HepG2 (cell line): Measurements from ENCODE around the gene GALNT9. TPM values are rescaled to one million over a fixed set of nuclear protein-coding genes. Genes with fewer than 3 reads are reported as not detected.

Source experiments
- ATAC-seq: fragments of 200-7000 bp; cut with Tn5 transposase; 3 replicates; pipeline ENCODE4 v1.9.1; 2020; ENCODE audit warnings: mild to moderate bottlenecking, moderate library complexity
- BruUV-seq: library from RNA; stranded (reverse); fragments of 400-500 nt; replicated peaks from 2 replicates; lab custom pipeline; 2021; lab: Mats Ljungman, UMichigan
- CTCF ChIA-PET: fragments of 300-600 bp; formaldehyde crosslinking; extraction: SDS; loops from one replicate; lab custom pipeline; 2021; ENCODE audit warnings: low total read pairs, inconsistent platforms, low intra/inter-chr PET ratio; lab: Yijun Ruan, JAX
- POLR2A ChIA-PET: fragments of 350-600 bp; sonication (Branson Sonifier 250); formaldehyde crosslinking; loops from one replicate; lab custom pipeline; 2020; ENCODE audit warnings: antibody characterized with exemption, inconsistent platforms; lab: Yijun Ruan, JAX
- DNase-seq: peaks from one replicate; pipeline ENCODE4 v3.0.0-alpha.2; 2015; ENCODE audit warnings: low spot score
- FAIRE-seq: peaks from 3 replicates; lab custom pipeline; 2011; peaks lifted over from hg19 to GRCh38; lab: Jason Lieb, UNC
- H2AFZ ChIP-seq: one replicate; pipeline ENCODE4 v1.6.1; 2011; ENCODE audit warnings: low read length, inconsistent platforms
- H3K27ac ChIP-seq: fragments of 300-600 bp; 3 replicates; pipeline ENCODE4 v1.8.0; 2011; ENCODE audit warnings: mixed run types, mild to moderate bottlenecking, mixed read lengths, low read length, inconsistent platforms; ENCODE audit not compliant: insufficient read depth; ENCODE audit errors: extremely low read length
- H3K27me3 ChIP-seq, 2 experiments: fragments of 200-600 bp in 1 of 2; 2 replicates in 1 of 2; 3 replicates in 1 of 2; pipeline versions ENCODE4 v1.6.0 to v1.8.0; 2011; ENCODE audit warnings: low read length in 2 of 2, mild to moderate bottlenecking in 2 of 2, moderate library complexity in 2 of 2, inconsistent platforms in 1 of 2; ENCODE audit not compliant: insufficient read depth in 2 of 2, control insufficient read depth in 1 of 2
- H3K36me3 ChIP-seq, 2 experiments: fragments of 200-600 bp in 1 of 2; replicated peaks in 1 of 2; 2 replicates in 1 of 2; 3 replicates in 1 of 2; pipeline versions ENCODE4 v1.5.1 to v1.8.0; 2011; ENCODE audit warnings: low read length in 2 of 2, inconsistent platforms in 1 of 2; ENCODE audit not compliant: insufficient read depth in 2 of 2, control insufficient read depth in 1 of 2
- H3K4me1 ChIP-seq: 2 replicates; pipeline ENCODE4 v1.5.1; 2012; ENCODE audit warnings: low read length, inconsistent platforms; ENCODE audit not compliant: insufficient read depth
- H3K4me2 ChIP-seq: 2 replicates; pipeline ENCODE4 v1.6.0; 2011; ENCODE audit warnings: low read depth, low read length, inconsistent platforms
- H3K4me3 ChIP-seq, 3 experiments: fragments of 200-600 bp in 1 of 3; sonication (generic), shearing (Covaris generic) in 1 of 3; replicated peaks in 1 of 3; 2 replicates each; pipeline ENCODE4 v1.5.1; 2011 to 2016; ENCODE audit warnings: low read length in 3 of 3, inconsistent platforms in 2 of 3, low read depth in 2 of 3, mild to moderate bottlenecking in 2 of 3, control low read depth in 1 of 3, mixed read lengths in 1 of 3; ENCODE audit not compliant: insufficient read depth in 1 of 3
- H3K79me2 ChIP-seq: one replicate; pipeline ENCODE4 v1.6.1; 2011; ENCODE audit warnings: low read length, inconsistent platforms; ENCODE audit not compliant: insufficient read depth
- H3K9ac ChIP-seq: 2 replicates; pipeline ENCODE4 v1.6.0; 2011; ENCODE audit warnings: mild to moderate bottlenecking, low read depth, low read length, inconsistent platforms; ENCODE audit not compliant: insufficient read depth
- H3K9me3 ChIP-seq: 2 replicates; pipeline ENCODE4 v1.5.1; 2012; ENCODE audit warnings: mild to moderate bottlenecking, low read length
- H4K20me1 ChIP-seq: 2 replicates; pipeline ENCODE4 v1.6.0; 2011; ENCODE audit warnings: inconsistent platforms, mild to moderate bottlenecking, low read length, moderate library complexity; ENCODE audit not compliant: insufficient read depth
- MBD4 ChIP-seq: IDR thresholded peaks from 2 replicates; pipeline ENCODE4 v1.6.1; 2012; ENCODE audit warnings: low read length, inconsistent platforms, borderline replicate concordance
- NAIF1 ChIP-seq: sonication (generic); formaldehyde crosslinking; IDR thresholded peaks from 2 replicates; pipeline ENCODE4 v1.5.0; 2020; ENCODE audit warnings: mild to moderate bottlenecking, missing genetic modification reagents, borderline replicate concordance
- PCBP2 ChIP-seq: fragments of 200-400 bp; formaldehyde crosslinking; optimal IDR thresholded peaks from 2 replicates; pipeline ENCODE3; 2018; ENCODE audit warnings: low read length, low read depth; ENCODE audit not compliant: poor library complexity, severe bottlenecking
- SPEN ChIP-seq: sonication (generic); formaldehyde crosslinking; IDR thresholded peaks from 2 replicates; pipeline ENCODE4 v1.5.1; 2020; ENCODE audit warnings: low read depth, mild to moderate bottlenecking, missing genetic modification reagents
- TCF7 ChIP-seq: sonication (generic); IDR thresholded peaks from 2 replicates; pipeline ENCODE4 v1.6.1; 2016; ENCODE audit warnings: antibody characterized with exemption, low read depth
- TP53 ChIP-seq: sonication (generic); formaldehyde crosslinking; conservative IDR thresholded peaks from 2 replicates; pipeline ENCODE4 v1.4.0; 2020; ENCODE audit warnings: missing genetic modification reagents
- ZC3H13 ChIP-seq: sonication (generic); formaldehyde crosslinking; IDR thresholded peaks from 2 replicates; pipeline ENCODE4 v1.8.1; 2023; ENCODE audit warnings: mild to moderate bottlenecking, missing genetic modification reagents, moderate library complexity
- ZFP41 ChIP-seq: sonication (generic); formaldehyde crosslinking; IDR thresholded peaks from 2 replicates; pipeline ENCODE4 v1.4.0; 2020; ENCODE audit warnings: mild to moderate bottlenecking, missing genetic modification reagents, borderline replicate concordance
- ZNF12 ChIP-seq: sonication (generic); formaldehyde crosslinking; IDR thresholded peaks from 2 replicates; pipeline ENCODE4 v1.5.0; 2020; ENCODE audit warnings: missing genetic modification reagents
- WGBS: methylation state at CpG from one replicate; pipeline ENCODE4 v1.1.6; 2017; ENCODE audit warnings: low lambda C conversion rate; 5-methylcytosine and 5-hydroxymethylcytosine counted together
- in situ Hi-C: cut with HindIII; loops from 2 replicates; pipeline ENCODE4 v1.10.0; 2017; ENCODE audit warnings: low pct_unique_long_range_greater_than_20kb; ENCODE audit not compliant: extremely low pct_ligation_motif_present
- intact Hi-C: fragments of 100-400 bp; cut with micrococcal nuclease; formaldehyde crosslinking; loops from one replicate; pipeline ENCODE4 v1.10.0; 2022; ENCODE audit not compliant: unreplicated experiment
- polyA plus RNA-seq, 8 experiments: library from polyadenylated mRNA; depleted of rRNA in 3 of 8; stranded (reverse) in 7 of 8; unstranded in 1 of 8; fragments of >200 nt; fragmentation: Illumina TruSeq in 4 of 8; extraction: Trizol in 4 of 8; gene quantifications; 2 replicates each; pipeline versions ENCODE4 v1.2.1 to v1.2.3, GENCODE V29; 2011 to 2016; ENCODE audit warnings: low read depth in 4 of 8, missing spikeins in 1 of 8, mixed read lengths in 1 of 8; ENCODE audit not compliant: insufficient read depth in 1 of 8
- total RNA-seq, 5 experiments: library from RNA; depleted of rRNA; stranded (reverse); fragments of >200 nt; fragmentation: Illumina TruSeq; extraction: Trizol; gene quantifications; 2 replicates each; pipeline ENCODE4 v1.2.3, GENCODE V29; 2016; ENCODE audit warnings: low read depth in 1 of 5
- TF ChIP-seq, protein P1 (sequence below): sonication (generic); formaldehyde crosslinking; IDR thresholded peaks from 2 replicates; pipeline ENCODE4 v1.5.1; 2020; ENCODE audit warnings: mild to moderate bottlenecking, missing genetic modification reagents, moderate library complexity
- TF ChIP-seq, protein P2 (sequence below): fragments of 450-650 bp; IDR thresholded peaks from 2 replicates; pipeline ENCODE4 v1.6.1; 2017; ENCODE audit warnings: mild to moderate bottlenecking
- TF ChIP-seq, protein P3 (sequence below): sonication (generic); formaldehyde crosslinking; IDR thresholded peaks from 2 replicates; pipeline ENCODE4 v1.5.0; 2020; ENCODE audit warnings: missing genetic modification reagents
- TF ChIP-seq, protein P4 (sequence below): sonication (generic); formaldehyde crosslinking; IDR thresholded peaks from 2 replicates; pipeline ENCODE4 v1.4.0; 2020; ENCODE audit warnings: missing genetic modification reagents

The GALNT9 gene
- total and polyA plus RNA-seq, 2 of the 13 experiments (the other 11 are each of a cell fraction or from before 2014, with no cell fraction given): 0.04 TPM; not detected in 1

DNA sequence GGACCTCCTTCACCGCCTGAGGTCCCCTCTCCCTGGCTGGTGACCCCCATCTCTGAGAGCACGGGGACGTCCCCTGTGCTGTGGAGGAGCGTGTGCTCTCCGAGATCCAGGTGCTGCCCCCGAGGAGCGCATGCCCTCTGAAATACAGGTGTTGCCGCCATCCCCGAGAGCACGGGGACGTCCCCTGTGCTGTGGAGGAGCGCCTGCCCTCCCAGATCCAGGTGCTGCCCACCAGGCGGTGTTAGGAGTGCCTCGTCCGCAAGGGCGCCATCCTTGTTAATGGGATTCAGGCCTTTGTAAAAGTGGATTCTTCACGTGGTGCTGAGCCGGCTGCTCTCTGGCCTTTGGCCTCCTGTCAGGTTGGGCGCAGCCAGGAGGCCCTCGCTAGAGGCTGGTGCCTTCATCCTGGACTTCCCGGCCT lies 175.0 kb downstream of the GALNT9 start:
- in situ Hi-C loops: no loop called here
- no peaks in the 10 kb centered on the region for H3K27me3 ChIP-seq
- ChIA-PET POLR2A (interaction anchor here (1.0 kb wide), 1 partner anchor 9 kb away, joined by 6 read pairs; no protein-coding TSS in a partner anchor), CTCF (interaction anchor here (0.9 to 3.3 kb wide), 3 partner anchors 10 to 188 kb away, joined by 3 to 31 read pairs (median 10); partner anchors contain the start of genes DDX51 and NOC4L)
- intact Hi-C loops: loop anchor here (2.0 kb wide), 2 partner anchors 64 to 260 kb away; no protein-coding TSS in a partner anchor
- H3K27ac ChIP-seq: no peak overlapping the region
- BruUV-seq: no TSS peak
- peaks cover 3% of the 10 kb centered on the region; the same call in 1 of the 2 replicates for H4K20me1 ChIP-seq
- no peak overlapping the region for H2AFZ ChIP-seq
- no peaks in the 10 kb centered on the region for H3K79me2 ChIP-seq
- DNase-seq (peak; percentile 33), ATAC-seq (peak; percentile 67), FAIRE-seq (no peak)
- H3K9ac ChIP-seq: peak overlapping the region; percentile 47
- H3K4me1 ChIP-seq: peaks cover 14% of the 10 kb centered on the region
- H3K4me3 ChIP-seq: peak overlapping the region; percentile 39 to 70 (median 48); a peak in 5 of 6 replicates
- 0% methylated on average over 1 of the region's 21 CpGs for WGBS
- H3K4me2 ChIP-seq: peak overlapping the region; percentile 87
- peaks cover 0 to 2% of the 10 kb centered on the region in 2 experiments; a peak in 2 of 5 replicates for H3K36me3 ChIP-seq
- H3K9me3 ChIP-seq: no peaks in the 10 kb centered on the region
- no peak for TF ChIP-seq ZNF12 (CRISPR knock-in tag)
- TF ChIP-seq, protein P1, sequence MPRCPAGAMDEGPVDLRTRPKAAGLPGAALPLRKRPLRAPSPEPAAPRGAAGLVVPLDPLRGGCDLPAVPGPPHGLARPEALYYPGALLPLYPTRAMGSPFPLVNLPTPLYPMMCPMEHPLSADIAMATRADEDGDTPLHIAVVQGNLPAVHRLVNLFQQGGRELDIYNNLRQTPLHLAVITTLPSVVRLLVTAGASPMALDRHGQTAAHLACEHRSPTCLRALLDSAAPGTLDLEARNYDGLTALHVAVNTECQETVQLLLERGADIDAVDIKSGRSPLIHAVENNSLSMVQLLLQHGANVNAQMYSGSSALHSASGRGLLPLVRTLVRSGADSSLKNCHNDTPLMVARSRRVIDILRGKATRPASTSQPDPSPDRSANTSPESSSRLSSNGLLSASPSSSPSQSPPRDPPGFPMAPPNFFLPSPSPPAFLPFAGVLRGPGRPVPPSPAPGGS (CRISPR knock-in tag): 0 out of 2 replicates have a peak, but pooled peaks have one; percentile 11
- TF ChIP-seq SPEN (CRISPR knock-in tag): no peak
- no peak for TF ChIP-seq TCF7
- TF ChIP-seq, protein P2, sequence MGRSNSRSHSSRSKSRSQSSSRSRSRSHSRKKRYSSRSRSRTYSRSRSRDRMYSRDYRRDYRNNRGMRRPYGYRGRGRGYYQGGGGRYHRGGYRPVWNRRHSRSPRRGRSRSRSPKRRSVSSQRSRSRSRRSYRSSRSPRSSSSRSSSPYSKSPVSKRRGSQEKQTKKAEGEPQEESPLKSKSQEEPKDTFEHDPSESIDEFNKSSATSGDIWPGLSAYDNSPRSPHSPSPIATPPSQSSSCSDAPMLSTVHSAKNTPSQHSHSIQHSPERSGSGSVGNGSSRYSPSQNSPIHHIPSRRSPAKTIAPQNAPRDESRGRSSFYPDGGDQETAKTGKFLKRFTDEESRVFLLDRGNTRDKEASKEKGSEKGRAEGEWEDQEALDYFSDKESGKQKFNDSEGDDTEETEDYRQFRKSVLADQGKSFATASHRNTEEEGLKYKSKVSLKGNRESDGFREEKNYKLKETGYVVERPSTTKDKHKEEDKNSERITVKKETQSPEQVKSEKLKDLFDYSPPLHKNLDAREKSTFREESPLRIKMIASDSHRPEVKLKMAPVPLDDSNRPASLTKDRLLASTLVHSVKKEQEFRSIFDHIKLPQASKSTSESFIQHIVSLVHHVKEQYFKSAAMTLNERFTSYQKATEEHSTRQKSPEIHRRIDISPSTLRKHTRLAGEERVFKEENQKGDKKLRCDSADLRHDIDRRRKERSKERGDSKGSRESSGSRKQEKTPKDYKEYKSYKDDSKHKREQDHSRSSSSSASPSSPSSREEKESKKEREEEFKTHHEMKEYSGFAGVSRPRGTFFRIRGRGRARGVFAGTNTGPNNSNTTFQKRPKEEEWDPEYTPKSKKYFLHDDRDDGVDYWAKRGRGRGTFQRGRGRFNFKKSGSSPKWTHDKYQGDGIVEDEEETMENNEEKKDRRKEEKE: no peak
- TF ChIP-seq ZFP41 (CRISPR knock-in tag): no peak
- TF ChIP-seq, protein P3, sequence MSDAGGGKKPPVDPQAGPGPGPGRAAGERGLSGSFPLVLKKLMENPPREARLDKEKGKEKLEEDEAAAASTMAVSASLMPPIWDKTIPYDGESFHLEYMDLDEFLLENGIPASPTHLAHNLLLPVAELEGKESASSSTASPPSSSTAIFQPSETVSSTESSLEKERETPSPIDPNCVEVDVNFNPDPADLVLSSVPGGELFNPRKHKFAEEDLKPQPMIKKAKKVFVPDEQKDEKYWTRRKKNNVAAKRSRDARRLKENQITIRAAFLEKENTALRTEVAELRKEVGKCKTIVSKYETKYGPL (CRISPR knock-in tag): no peak
- no peak for TF ChIP-seq PCBP2
- TF ChIP-seq, protein P4, sequence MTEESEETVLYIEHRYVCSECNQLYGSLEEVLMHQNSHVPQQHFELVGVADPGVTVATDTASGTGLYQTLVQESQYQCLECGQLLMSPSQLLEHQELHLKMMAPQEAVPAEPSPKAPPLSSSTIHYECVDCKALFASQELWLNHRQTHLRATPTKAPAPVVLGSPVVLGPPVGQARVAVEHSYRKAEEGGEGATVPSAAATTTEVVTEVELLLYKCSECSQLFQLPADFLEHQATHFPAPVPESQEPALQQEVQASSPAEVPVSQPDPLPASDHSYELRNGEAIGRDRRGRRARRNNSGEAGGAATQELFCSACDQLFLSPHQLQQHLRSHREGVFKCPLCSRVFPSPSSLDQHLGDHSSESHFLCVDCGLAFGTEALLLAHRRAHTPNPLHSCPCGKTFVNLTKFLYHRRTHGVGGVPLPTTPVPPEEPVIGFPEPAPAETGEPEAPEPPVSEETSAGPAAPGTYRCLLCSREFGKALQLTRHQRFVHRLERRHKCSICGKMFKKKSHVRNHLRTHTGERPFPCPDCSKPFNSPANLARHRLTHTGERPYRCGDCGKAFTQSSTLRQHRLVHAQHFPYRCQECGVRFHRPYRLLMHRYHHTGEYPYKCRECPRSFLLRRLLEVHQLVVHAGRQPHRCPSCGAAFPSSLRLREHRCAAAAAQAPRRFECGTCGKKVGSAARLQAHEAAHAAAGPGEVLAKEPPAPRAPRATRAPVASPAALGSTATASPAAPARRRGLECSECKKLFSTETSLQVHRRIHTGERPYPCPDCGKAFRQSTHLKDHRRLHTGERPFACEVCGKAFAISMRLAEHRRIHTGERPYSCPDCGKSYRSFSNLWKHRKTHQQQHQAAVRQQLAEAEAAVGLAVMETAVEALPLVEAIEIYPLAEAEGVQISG: no peak
- TF ChIP-seq ZC3H13 (CRISPR knock-in tag): no peak
- no peak for TF ChIP-seq MBD4
- no peak for TF ChIP-seq NAIF1 (CRISPR knock-in tag)
- no peak for TF ChIP-seq TP53 (CRISPR knock-in tag)
